Measurements from ENCODE around the gene TBCD. TPM values are rescaled to one million over a fixed set of nuclear protein-coding genes. Genes with fewer than 3 reads are reported as not detected.

Gene TBCD
- total RNA-seq, 1 experiment from 2014 or later: 129 TPM

DNA sequence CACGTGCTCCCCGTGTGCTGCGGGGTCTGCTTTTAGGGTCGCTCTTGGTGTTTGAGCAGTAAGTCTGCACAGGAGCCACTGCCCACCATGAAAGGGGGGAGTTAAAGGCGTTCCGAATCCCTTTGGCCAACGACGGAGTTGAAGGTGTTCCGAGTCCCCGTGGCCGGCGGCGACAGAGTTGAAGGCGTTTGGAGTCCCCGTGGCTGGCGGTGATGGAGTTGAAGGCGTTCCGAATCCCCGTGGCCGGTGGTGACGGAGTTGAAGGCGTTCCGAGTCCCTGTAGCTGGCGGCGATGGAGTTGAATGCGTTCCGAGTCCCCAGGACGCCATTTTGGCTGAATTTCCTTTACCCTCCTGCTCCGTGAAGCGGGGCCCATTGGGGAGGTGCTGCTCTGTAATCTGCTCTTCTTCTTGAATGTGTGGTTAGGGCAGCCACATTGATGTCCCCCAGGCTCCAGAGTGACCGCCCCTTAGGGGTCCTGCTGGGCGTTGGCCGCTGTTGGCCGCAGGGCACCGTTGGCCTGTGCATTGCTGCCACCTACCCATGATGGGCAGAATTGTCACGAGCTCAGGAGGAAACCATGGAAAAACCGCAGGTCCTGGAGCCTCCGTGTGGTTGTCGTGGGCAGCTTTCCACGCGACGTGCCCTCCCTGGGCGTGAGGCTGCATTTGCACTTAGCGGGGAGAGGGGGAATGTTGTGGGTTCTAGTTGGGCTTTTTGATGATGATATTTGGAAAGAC lies 161.6 kb downstream of the TBCD start:
- no CpG with 5 or more reads among the region's 44 CpGs for WGBS (ENCODE audit: extremely low coverage, insufficient read length, low lambda C conversion rate)
- no peak overlapping the region for H2BK12ac ChIP-seq (ENCODE audit: insufficient read length, low read depth, low read length)
- H4K20me1 ChIP-seq (ENCODE audit: control insufficient read depth, insufficient read depth, insufficient read length): no peaks in the 10 kb centered on the region
- Mint-ChIP-seq H3K4me1 (no peaks in the 10 kb centered on the region), H3K4me3 (no peak overlapping the region), H3K27me3 (ENCODE audit: low read depth) (no peaks in the 10 kb centered on the region), H3K9me3 (peaks cover 0 to 3% of the 10 kb centered on the region in 2 experiments; a peak in 2 of 5 replicates), H3K27ac (no peak overlapping the region), H3K36me3 (ENCODE audit: insufficient read depth in 1 of 3, low read depth in 3 of 3) (peaks cover 36 to 55% (median 52%) of the 10 kb centered on the region in 3 experiments)
- H3K23me2 ChIP-seq (ENCODE audit: insufficient read length, low read depth, low read length, poor library complexity, severe bottlenecking): peaks cover 2% of the 10 kb centered on the region
- H2BK5ac ChIP-seq (ENCODE audit: insufficient read length, low read length): no peak overlapping the region
- no peak overlapping the region for H3K4me2 ChIP-seq (ENCODE audit: insufficient read depth, insufficient read length, low read length)
- H3K9me3 ChIP-seq (ENCODE audit: control insufficient read depth, low read depth, low read length): no peaks in the 10 kb centered on the region
- H3K27me3 ChIP-seq (ENCODE audit: insufficient read depth, low read length): no peaks in the 10 kb centered on the region
- H3K18ac ChIP-seq (ENCODE audit: insufficient read length, low read depth, low read length): no peak overlapping the region
- H3K23ac ChIP-seq (ENCODE audit: insufficient read length, low read depth, low read length): no peak overlapping the region
- H3K79me2 ChIP-seq (ENCODE audit: insufficient read depth, low read length): no peaks in the 10 kb centered on the region
- no peak overlapping the region for H2BK15ac ChIP-seq (ENCODE audit: low read depth, low read length)
- H3K79me1 ChIP-seq (ENCODE audit: insufficient read depth, low read depth, low read length, poor library complexity, severe bottlenecking): no peaks in the 10 kb centered on the region
- no peak overlapping the region for H2BK120ac ChIP-seq (ENCODE audit: low read depth, low read length, poor library complexity, severe bottlenecking)
- H4K5ac ChIP-seq (ENCODE audit: insufficient read length, low read depth, low read length): no peak overlapping the region
- no peak for DNase-seq
- TF ChIP-seq, protein P1, sequence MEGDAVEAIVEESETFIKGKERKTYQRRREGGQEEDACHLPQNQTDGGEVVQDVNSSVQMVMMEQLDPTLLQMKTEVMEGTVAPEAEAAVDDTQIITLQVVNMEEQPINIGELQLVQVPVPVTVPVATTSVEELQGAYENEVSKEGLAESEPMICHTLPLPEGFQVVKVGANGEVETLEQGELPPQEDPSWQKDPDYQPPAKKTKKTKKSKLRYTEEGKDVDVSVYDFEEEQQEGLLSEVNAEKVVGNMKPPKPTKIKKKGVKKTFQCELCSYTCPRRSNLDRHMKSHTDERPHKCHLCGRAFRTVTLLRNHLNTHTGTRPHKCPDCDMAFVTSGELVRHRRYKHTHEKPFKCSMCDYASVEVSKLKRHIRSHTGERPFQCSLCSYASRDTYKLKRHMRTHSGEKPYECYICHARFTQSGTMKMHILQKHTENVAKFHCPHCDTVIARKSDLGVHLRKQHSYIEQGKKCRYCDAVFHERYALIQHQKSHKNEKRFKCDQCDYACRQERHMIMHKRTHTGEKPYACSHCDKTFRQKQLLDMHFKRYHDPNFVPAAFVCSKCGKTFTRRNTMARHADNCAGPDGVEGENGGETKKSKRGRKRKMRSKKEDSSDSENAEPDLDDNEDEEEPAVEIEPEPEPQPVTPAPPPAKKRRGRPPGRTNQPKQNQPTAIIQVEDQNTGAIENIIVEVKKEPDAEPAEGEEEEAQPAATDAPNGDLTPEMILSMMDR (conservative IDR thresholded peaks at IDR 0.05): peak; percentile 45; the same call in 2 of the 3 replicates
- no peak overlapping the region for H2AK5ac ChIP-seq (ENCODE audit: insufficient read length, low read length)
- H2BK20ac ChIP-seq (ENCODE audit: low read depth, low read length, poor library complexity, severe bottlenecking): no peak overlapping the region
- no peak overlapping the region for H3T11ph ChIP-seq (ENCODE audit: low read length)
- H4K91ac ChIP-seq (ENCODE audit: insufficient read length, low read depth, low read length): no peak overlapping the region
- no peak overlapping the region for H2AFZ ChIP-seq (ENCODE audit: low read length)
- H3K14ac ChIP-seq (ENCODE audit: insufficient read depth, low read length): no peak overlapping the region
- no peak overlapping the region for H3K56ac ChIP-seq (ENCODE audit: insufficient read length, low read depth, low read length)
- H3K4ac ChIP-seq (ENCODE audit: low read depth, low read length): no peak overlapping the region
- H3K9ac ChIP-seq (ENCODE audit: extremely low read depth, insufficient read length, low read length): no peak overlapping the region
- H3K4me1 ChIP-seq (ENCODE audit: insufficient read depth, low read length): no peaks in the 10 kb centered on the region
- H3K27ac ChIP-seq (ENCODE audit: insufficient read length, low read depth, low read length): no peak overlapping the region
- no peak overlapping the region for H4K8ac ChIP-seq (replicated peaks; ENCODE audit: insufficient read length, low read depth, low read length)
